GM23338 (cell line): Measurements from ENCODE around the gene DNAJC15. TPM values are rescaled to one million over a fixed set of nuclear protein-coding genes. Genes with fewer than 3 reads are reported as not detected.
A peak's percentile ranks its signal among the peaks of the same experiment; 100 is the strongest.

Experiments used
- ATAC-seq: fragments of 200-7000 bp; cut with Tn5 transposase; 3 replicates; pipeline ENCODE4 v1.9.1; 2020
- DNase-seq: peaks from one replicate; pipeline ENCODE4 v3.0.0-alpha.2; 2015; ENCODE audit warnings: low spot score
- H2AFZ ChIP-seq: fragments of 200-600 bp; sonication (generic); 2 replicates; pipeline ENCODE4 v1.8.0; 2016; ENCODE audit warnings: antibody characterized with exemption, mild to moderate bottlenecking, moderate library complexity
- H3F3A ChIP-seq: fragments of 200-600 bp; sonication (generic); replicated peaks from 2 replicates; pipeline ENCODE4 v1.8.0; 2017; ENCODE audit warnings: antibody characterized with exemption, mixed run types, low read depth
- H3K27ac ChIP-seq: fragments of 200-600 bp; sonication (generic); 2 replicates; pipeline ENCODE4 v1.6.1; 2016; ENCODE audit warnings: low read depth
- H3K27me3 ChIP-seq: fragments of 200-600 bp; sonication (generic); 2 replicates; pipeline ENCODE4 v1.8.0; 2016; ENCODE audit warnings: mild to moderate bottlenecking, mixed run types, moderate library complexity; ENCODE audit not compliant: insufficient read depth
- H3K36me3 ChIP-seq: fragments of 200-600 bp; sonication (generic); 2 replicates; pipeline ENCODE4 v1.8.0; 2016; ENCODE audit warnings: mild to moderate bottlenecking; ENCODE audit not compliant: insufficient read depth
- H3K4me1 ChIP-seq: fragments of 200-600 bp; sonication (generic); 2 replicates; pipeline ENCODE4 v1.8.0; 2016; ENCODE audit warnings: mild to moderate bottlenecking, moderate library complexity; ENCODE audit not compliant: insufficient read depth
- H3K4me2 ChIP-seq: fragments of 200-600 bp; sonication (generic); 2 replicates; pipeline ENCODE4 v1.7.1; 2017; ENCODE audit warnings: mixed run types
- H3K4me3 ChIP-seq: fragments of 200-600 bp; sonication (generic); 2 replicates; pipeline ENCODE4 v1.6.1; 2016; ENCODE audit warnings: mixed run types
- H3K79me2 ChIP-seq: fragments of 200-600 bp; sonication (generic); replicated peaks from 2 replicates; pipeline ENCODE4 v1.8.0; 2017; ENCODE audit warnings: mild to moderate bottlenecking; ENCODE audit not compliant: insufficient read depth
- H3K9me2 ChIP-seq: fragments of 200-600 bp; sonication (generic); 2 replicates; pipeline ENCODE4 v1.8.0; 2017; ENCODE audit not compliant: insufficient read depth
- H4K20me1 ChIP-seq: fragments of 200-600 bp; sonication (generic); replicated peaks from 2 replicates; pipeline ENCODE4 v1.8.0; 2017; ENCODE audit warnings: mild to moderate bottlenecking; ENCODE audit not compliant: insufficient read depth
- H3K27ac Mint-ChIP-seq: 2 replicates; pipeline ENCODE4 v1.8.0; 2020; ENCODE audit warnings: inconsistent platforms, mild to moderate bottlenecking, moderate library complexity, mixed read lengths
- H3K27me3 Mint-ChIP-seq: 3 replicates; pipeline ENCODE4 v1.8.0; 2022; ENCODE audit warnings: low read depth, mild to moderate bottlenecking, moderate library complexity, mixed read lengths, inconsistent platforms; ENCODE audit not compliant: insufficient read depth, poor library complexity
- H3K36me3 Mint-ChIP-seq: 3 replicates; pipeline ENCODE4 v1.8.0; 2021; ENCODE audit warnings: low read depth, mild to moderate bottlenecking, inconsistent platforms, moderate library complexity, mixed read lengths
- H3K4me1 Mint-ChIP-seq: 3 replicates; pipeline ENCODE4 v1.8.0; 2020; ENCODE audit warnings: mild to moderate bottlenecking, inconsistent platforms, mixed read lengths
- H3K4me3 Mint-ChIP-seq: 3 replicates; pipeline ENCODE4 v1.8.0; 2021; ENCODE audit warnings: moderate library complexity, mild to moderate bottlenecking, inconsistent platforms, mixed read lengths
- H3K9me3 Mint-ChIP-seq: 3 replicates; pipeline ENCODE4 v1.8.0; 2020; ENCODE audit warnings: moderate library complexity, mild to moderate bottlenecking, inconsistent platforms, mixed read lengths
- EZH2 ChIP-seq: fragments of 200-600 bp; sonication (generic); IDR thresholded peaks from one replicate; pipeline ENCODE4 v1.8.0; 2017; ENCODE audit warnings: antibody characterized with exemption, mild to moderate bottlenecking, low read depth; ENCODE audit not compliant: unreplicated experiment
- EZH2phosphoT487 ChIP-seq: fragments of 200-600 bp; sonication (generic); IDR thresholded peaks from one replicate; pipeline ENCODE4 v1.8.1; 2018; ENCODE audit warnings: antibody characterized with exemption; ENCODE audit not compliant: unreplicated experiment
- REST ChIP-seq: IDR thresholded peaks from one replicate; pipeline ENCODE4 v1.6.1; 2018; ENCODE audit warnings: antibody characterized with exemption; ENCODE audit not compliant: unreplicated experiment
- STAT1 ChIP-seq: IDR thresholded peaks from one replicate; pipeline ENCODE4 v1.6.1; 2016; ENCODE audit warnings: antibody characterized with exemption; ENCODE audit not compliant: unreplicated experiment
- ZNF114 ChIP-seq: fragments of 250-450 bp; sonication (Bioruptor Pico); IDR thresholded peaks from 2 replicates; pipeline ENCODE4 v1.5.0; 2020; ENCODE audit warnings: mild to moderate bottlenecking, moderate library complexity
- polyA plus RNA-seq: library from polyadenylated mRNA; unstranded; fragments of >200 nt; fragmentation: Nextera tagmentation; extraction: Ambion mirVana; gene quantifications from 2 replicates; pipeline ENCODE4 v1.2.1, GENCODE V29; 2016
- total RNA-seq: library from RNA; depleted of rRNA; stranded (reverse); fragments of >200 nt; shearing (Covaris generic); gene quantifications from 2 replicates; pipeline ENCODE4 v1.2.3, GENCODE V29; 2014
- TF ChIP-seq, protein P1 (sequence below): fragments of 250-450 bp; sonication (Bioruptor Pico); IDR thresholded peaks from 2 replicates; pipeline ENCODE4 v1.5.0; 2020; ENCODE audit warnings: mild to moderate bottlenecking, moderate library complexity

DNAJC15 gene
- total and polyA plus RNA-seq, 2 experiments from 2014 or later, result 11.4 to 80.4 TPM

DNA sequence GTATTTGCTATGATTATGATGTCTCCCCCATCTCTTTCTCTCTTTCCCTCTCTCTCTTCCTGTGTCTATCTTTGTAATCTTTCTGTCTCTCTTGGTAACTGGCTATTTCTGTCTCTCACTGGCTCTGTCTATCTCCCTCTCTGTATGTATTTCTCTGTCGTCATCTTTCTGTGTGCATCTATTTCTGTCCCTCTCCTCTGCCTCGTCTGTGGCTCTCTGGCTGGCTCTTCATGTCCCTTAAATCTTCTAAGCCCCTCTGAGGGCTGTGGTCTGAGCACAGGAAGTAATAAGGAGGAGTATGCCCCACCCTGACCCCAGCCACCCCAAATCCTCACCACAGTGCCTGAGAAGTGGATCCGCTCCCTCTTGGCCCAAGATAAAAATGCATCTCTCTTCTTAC lies 104.4 kb downstream of the DNAJC15 start:
- no peak overlapping the region for H3K4me3 ChIP-seq
- no peaks in the 10 kb centered on the region for H3K27me3 ChIP-seq
- Mint-ChIP-seq H3K36me3 (no peaks in the 10 kb centered on the region), H3K27me3 (peaks cover 4% of the 10 kb centered on the region), H3K4me1 (peaks cover 41% of the 10 kb centered on the region), H3K27ac (no peak overlapping the region), H3K9me3 (no peaks in the 10 kb centered on the region), H3K4me3 (no peak overlapping the region; the same call in 2 of the 3 replicates)
- peak overlapping the region; percentile 80; the same call in 1 of the 2 replicates for H2AFZ ChIP-seq
- TF ChIP-seq ZNF114 (CRISPR knock-in tag) (no peak), REST (no peak), EZH2 (no peak), STAT1 (no peak), EZH2phosphoT487 (no peak)
- TF ChIP-seq, protein P1, sequence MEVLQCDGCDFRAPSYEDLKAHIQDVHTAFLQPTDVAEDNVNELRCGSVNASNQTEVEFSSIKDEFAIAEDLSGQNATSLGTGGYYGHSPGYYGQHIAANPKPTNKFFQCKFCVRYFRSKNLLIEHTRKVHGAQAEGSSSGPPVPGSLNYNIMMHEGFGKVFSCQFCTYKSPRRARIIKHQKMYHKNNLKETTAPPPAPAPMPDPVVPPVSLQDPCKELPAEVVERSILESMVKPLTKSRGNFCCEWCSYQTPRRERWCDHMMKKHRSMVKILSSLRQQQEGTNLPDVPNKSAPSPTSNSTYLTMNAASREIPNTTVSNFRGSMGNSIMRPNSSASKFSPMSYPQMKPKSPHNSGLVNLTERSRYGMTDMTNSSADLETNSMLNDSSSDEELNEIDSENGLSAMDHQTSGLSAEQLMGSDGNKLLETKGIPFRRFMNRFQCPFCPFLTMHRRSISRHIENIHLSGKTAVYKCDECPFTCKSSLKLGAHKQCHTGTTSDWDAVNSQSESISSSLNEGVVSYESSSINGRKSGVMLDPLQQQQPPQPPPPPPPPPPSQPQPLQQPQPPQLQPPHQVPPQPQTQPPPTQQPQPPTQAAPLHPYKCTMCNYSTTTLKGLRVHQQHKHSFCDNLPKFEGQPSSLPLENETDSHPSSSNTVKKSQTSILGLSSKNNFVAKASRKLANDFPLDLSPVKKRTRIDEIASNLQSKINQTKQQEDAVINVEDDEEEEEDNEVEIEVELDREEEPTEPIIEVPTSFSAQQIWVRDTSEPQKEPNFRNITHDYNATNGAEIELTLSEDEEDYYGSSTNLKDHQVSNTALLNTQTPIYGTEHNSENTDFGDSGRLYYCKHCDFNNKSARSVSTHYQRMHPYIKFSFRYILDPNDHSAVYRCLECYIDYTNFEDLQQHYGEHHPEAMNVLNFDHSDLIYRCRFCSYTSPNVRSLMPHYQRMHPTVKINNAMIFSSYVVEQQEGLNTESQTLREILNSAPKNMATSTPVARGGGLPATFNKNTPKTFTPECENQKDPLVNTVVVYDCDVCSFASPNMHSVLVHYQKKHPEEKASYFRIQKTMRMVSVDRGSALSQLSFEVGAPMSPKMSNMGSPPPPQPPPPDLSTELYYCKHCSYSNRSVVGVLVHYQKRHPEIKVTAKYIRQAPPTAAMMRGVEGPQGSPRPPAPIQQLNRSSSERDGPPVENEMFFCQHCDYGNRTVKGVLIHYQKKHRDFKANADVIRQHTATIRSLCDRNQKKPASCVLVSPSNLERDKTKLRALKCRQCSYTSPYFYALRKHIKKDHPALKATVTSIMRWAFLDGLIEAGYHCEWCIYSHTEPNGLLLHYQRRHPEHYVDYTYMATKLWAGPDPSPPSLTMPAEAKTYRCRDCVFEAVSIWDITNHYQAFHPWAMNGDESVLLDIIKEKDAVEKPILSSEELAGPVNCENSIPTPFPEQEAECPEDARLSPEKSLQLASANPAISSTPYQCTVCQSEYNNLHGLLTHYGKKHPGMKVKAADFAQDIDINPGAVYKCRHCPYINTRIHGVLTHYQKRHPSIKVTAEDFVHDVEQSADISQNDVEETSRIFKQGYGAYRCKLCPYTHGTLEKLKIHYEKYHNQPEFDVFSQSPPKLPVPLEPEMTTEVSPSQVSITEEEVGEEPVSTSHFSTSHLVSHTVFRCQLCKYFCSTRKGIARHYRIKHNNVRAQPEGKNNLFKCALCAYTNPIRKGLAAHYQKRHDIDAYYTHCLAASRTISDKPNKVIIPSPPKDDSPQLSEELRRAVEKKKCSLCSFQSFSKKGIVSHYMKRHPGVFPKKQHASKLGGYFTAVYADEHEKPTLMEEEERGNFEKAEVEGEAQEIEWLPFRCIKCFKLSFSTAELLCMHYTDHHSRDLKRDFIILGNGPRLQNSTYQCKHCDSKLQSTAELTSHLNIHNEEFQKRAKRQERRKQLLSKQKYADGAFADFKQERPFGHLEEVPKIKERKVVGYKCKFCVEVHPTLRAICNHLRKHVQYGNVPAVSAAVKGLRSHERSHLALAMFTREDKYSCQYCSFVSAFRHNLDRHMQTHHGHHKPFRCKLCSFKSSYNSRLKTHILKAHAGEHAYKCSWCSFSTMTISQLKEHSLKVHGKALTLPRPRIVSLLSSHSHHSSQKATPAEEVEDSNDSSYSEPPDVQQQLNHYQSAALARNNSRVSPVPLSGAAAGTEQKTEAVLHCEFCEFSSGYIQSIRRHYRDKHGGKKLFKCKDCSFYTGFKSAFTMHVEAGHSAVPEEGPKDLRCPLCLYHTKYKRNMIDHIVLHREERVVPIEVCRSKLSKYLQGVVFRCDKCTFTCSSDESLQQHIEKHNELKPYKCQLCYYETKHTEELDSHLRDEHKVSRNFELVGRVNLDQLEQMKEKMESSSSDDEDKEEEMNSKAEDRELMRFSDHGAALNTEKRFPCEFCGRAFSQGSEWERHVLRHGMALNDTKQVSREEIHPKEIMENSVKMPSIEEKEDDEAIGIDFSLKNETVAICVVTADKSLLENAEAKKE (CRISPR knock-in tag), result no peak
- no peaks in the 10 kb centered on the region for H3F3A ChIP-seq
- H3K4me1 ChIP-seq, result peaks cover 30% of the 10 kb centered on the region
- H3K9me2 ChIP-seq, result peaks cover 4% of the 10 kb centered on the region
- H3K36me3 ChIP-seq, result no peaks in the 10 kb centered on the region
- DNase-seq, result no peak
- no peak overlapping the region for H3K27ac ChIP-seq
- no peaks in the 10 kb centered on the region for H4K20me1 ChIP-seq
- peak overlapping the region; percentile 55; the same call in 1 of the 2 replicates for H3K4me2 ChIP-seq
- H3K79me2 ChIP-seq, result no peaks in the 10 kb centered on the region
- ATAC-seq, result no peak
